ENCODE measurements around the gene HNRNPA3.

- TF ChIP-seq FOXP2 (optimal IDR thresholded peaks at IDR 0.05; ENCODE audit: control extremely low read depth, extremely low read length, insufficient read depth), result no peak
- TF ChIP-seq EZH2 (IDR thresholded peaks at IDR 0.05), result no peak
These were observed 48.5 kb upstream of the HNRNPA3 start for GRCh38 chr2:177164131-177164530.
